ENCODE measurements around the gene SMIM14. TPM values are rescaled to one million over a fixed set of nuclear protein-coding genes. Genes with fewer than 3 reads are reported as not detected.

SMIM14 gene
- total RNA-seq, 4 donors from 2014 or later, result 25.6 to 49.2 (median 36.4) TPM

GRCh38 chr4:39627413-39627812 lies 11.3 kb downstream of the SMIM14 start:
- H3K4me3 ChIP-seq (ENCODE audit: low read depth, poor library complexity, severe bottlenecking), result no peak overlapping the region
- no peak for DNase-seq (ENCODE audit: low spot score in 2 of 2)
- TF ChIP-seq POLR2A (IDR thresholded peaks at IDR 0.05) (no peak), CTCF (IDR thresholded peaks at IDR 0.05) (no peak)
- intact Hi-C loops (cut with DNase I; ENCODE audit: low total_unique reads), result no loop called here
- WGBS, 2 donors, result 94 to 99% methylated on average over 2 of the region's 2 CpGs

- DNase-seq (ENCODE audit: low spot score in 2 of 2), result no peak
- 88% methylated on average over 1 of the region's 1 CpG for WGBS, 2 donors
- intact Hi-C loops (cut with DNase I; ENCODE audit: low total_unique reads), result no loop called here
- no peak for TF ChIP-seq POLR2A (IDR thresholded peaks at IDR 0.05)
- TF ChIP-seq CTCF (IDR thresholded peaks at IDR 0.05), result no peak
- no peak overlapping the region for H3K4me3 ChIP-seq (ENCODE audit: low read depth, poor library complexity, severe bottlenecking)
These were observed 11.8 kb downstream of the SMIM14 start for GRCh38 chr4:39626913-39627312.

- 90 to 93% methylated on average over 2 of the region's 2 CpGs for WGBS, 2 donors
- intact Hi-C loops (cut with DNase I; ENCODE audit: low total_unique reads), result no loop called here
These were observed 12.4 kb downstream of the SMIM14 start for GRCh38 chr4:39626261-39626660.

GRCh38 chr4:39621582-39621981 lies 17.1 kb downstream of the SMIM14 start:
- no peak for DNase-seq (ENCODE audit: low spot score in 2 of 2)
- intact Hi-C loops (cut with DNase I; ENCODE audit: low total_unique reads), result no loop called here
- no peak overlapping the region for H3K4me3 ChIP-seq (ENCODE audit: low read depth, poor library complexity, severe bottlenecking)
- 58 to 59% methylated on average over 9 of the region's 9 CpGs for WGBS, 2 donors
- no peak for TF ChIP-seq POLR2A (IDR thresholded peaks at IDR 0.05)
- no peak for TF ChIP-seq CTCF (IDR thresholded peaks at IDR 0.05)

More at GRCh38 chr4:39626261-39626660, 12.4 kb downstream of the SMIM14 start:
- no peak overlapping the region for H3K4me3 ChIP-seq (ENCODE audit: low read depth, poor library complexity, severe bottlenecking)
- DNase-seq (ENCODE audit: low spot score in 2 of 2), result no peak
- TF ChIP-seq CTCF (IDR thresholded peaks at IDR 0.05), result no peak
- no peak for TF ChIP-seq POLR2A (IDR thresholded peaks at IDR 0.05)

- TF ChIP-seq CTCF (IDR thresholded peaks at IDR 0.05), result no peak
- no peak for TF ChIP-seq POLR2A (IDR thresholded peaks at IDR 0.05)
- H3K4me3 ChIP-seq (ENCODE audit: low read depth, poor library complexity, severe bottlenecking), result no peak overlapping the region
- intact Hi-C loops (cut with DNase I; ENCODE audit: low total_unique reads), result no loop called here
- no peak for DNase-seq (ENCODE audit: low spot score in 2 of 2)
- WGBS, 2 donors, result 71 to 80% methylated on average over 4 of the region's 4 CpGs
These were observed 17.9 kb downstream of the SMIM14 start for GRCh38 chr4:39620551-39621313.

- DNase-seq (ENCODE audit: low spot score in 2 of 2), result no peak
- no peak overlapping the region for H3K4me3 ChIP-seq (ENCODE audit: low read depth, poor library complexity, severe bottlenecking)
- no peak for TF ChIP-seq CTCF (IDR thresholded peaks at IDR 0.05)
- TF ChIP-seq POLR2A (IDR thresholded peaks at IDR 0.05), result no peak
- WGBS, 2 donors, result 95 to 97% methylated on average over 2 of the region's 2 CpGs
- intact Hi-C loops (cut with DNase I; ENCODE audit: low total_unique reads), result no loop called here
These were observed 21.1 kb downstream of the SMIM14 start for GRCh38 chr4:39617534-39617933.

All from lower leg skin (tissue), 4 donors.